GM23248 (cell line): ENCODE results near the gene COPRS.

Experiments used
- EZH2 ChIP-seq: fragments of 200-600 bp; sonication (generic); IDR thresholded peaks from 2 replicates; pipeline ENCODE4 v1.6.1; 2018; ENCODE audit warnings: antibody characterized with exemption, mild to moderate bottlenecking; ENCODE audit not compliant: insufficient read depth, poor library complexity, severe bottlenecking
- EZH2phosphoT487 ChIP-seq: fragments of 200-600 bp; sonication (generic); IDR thresholded peaks from 2 replicates; pipeline ENCODE4 v1.6.1; 2018; ENCODE audit warnings: antibody characterized with exemption, moderate library complexity, mild to moderate bottlenecking, low read depth; ENCODE audit not compliant: insufficient read depth

- TF ChIP-seq EZH2 (no peak), EZH2phosphoT487 (no peak)
Observed at GRCh38 chr17:31888124-31888523, 29.1 kb upstream of the COPRS start.
